UCSD-AML1 (cell line): Measurements from ENCODE around the gene PBX3.

Experiments
- DNase-seq: peaks from one replicate; lab custom pipeline; 2025; ENCODE audit not compliant: unreplicated experiment; lab: John Stamatoyannopoulos, UW

Gene PBX3

GRCh38 chr9:125902831-125903512, 155.8 kb downstream of the PBX3 start:
- DNase-seq, result no peak

GRCh38 chr9:125904155-125904851, 157.1 kb downstream of the PBX3 start:
- no peak for DNase-seq

- DNase-seq, result no peak
Measured at GRCh38 chr9:125906144-125906543, 159.0 kb downstream of the PBX3 start.

GRCh38 chr9:125906893-125907292, 159.7 kb downstream of the PBX3 start:
- DNase-seq, result no peak

DNA sequence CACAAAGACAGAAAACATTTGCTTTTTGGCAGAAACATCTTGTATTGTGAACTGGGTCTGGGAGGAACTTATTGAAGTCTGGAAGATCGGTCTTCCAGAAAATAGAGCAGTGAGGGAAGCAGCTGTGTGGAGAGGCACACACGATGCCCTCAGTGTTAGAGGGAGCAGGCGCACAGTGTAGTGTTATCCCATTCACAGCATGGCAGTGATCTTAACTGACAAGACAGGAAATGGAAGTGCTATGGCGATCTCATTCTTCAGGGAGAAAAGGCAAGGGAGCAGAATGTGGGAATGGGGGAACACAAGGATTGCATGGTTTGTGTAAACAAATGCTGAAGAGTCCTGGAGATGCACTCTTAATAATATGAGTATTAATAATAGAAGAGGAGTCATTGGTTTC, 161.0 kb downstream of the PBX3 start:
- DNase-seq, result no peak

DNA sequence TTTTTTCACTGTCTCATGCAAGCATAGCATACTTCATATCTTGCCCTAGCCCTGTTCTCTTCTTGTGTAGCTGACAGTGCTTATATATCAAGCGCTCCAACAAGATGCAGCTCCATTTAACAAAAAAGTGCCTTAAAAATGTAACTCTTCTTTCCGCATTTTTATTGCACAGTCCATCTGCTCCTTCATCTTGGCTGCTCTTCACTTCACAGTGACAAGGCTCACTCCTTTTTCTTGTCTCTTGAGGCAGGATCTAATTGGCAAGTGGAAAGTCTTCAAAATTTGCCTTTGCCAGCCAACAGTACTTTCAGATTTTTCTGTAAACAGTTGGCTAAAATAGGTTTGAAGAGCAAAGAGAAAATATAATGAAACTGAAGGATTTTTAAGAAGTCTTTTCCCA, 161.8 kb downstream of the PBX3 start:
- no peak for DNase-seq

GRCh38 chr9:125909459-125909858, 162.3 kb downstream of the PBX3 start:
- no peak for DNase-seq

GRCh38 chr9:125910286-125910685, 163.1 kb downstream of the PBX3 start:
- no peak for DNase-seq

DNA sequence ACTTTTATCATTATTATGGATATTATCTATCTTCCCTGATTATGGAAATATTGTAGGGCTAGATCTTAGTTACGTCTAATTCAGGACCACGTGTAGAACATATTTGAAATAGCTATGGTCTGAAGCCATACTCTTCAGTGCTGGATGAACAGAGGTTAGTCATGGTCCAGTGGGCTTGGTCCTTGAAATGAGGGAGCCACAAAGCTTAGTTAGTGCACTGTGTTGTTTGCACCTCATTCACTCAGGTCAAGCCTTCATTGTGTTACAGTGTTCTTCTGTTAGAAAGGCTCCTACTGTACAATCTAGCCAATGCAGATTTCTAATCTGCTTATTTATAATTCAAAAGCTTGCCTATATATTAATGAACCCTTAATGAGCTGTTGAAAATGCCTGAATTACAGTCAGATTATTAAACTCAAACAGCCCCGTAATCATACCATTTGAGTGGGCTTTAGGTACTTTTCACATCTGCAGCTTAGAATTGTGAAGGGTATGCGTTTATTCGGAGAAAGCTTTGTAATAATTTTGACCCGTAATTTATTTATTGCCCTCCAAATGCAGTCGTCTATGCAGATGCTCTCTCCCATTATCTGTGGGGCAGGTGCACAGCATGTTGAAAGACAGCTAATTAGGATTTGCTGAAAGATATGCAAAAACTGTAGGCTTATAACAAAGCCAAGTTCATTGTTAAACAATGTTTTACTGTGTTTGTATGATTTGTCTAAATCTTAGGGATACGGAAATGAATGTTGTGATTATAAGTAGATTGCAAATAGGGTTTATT, 164.9 kb downstream of the PBX3 start:
- DNase-seq, result no peak

- no peak for DNase-seq
Measured at GRCh38 chr9:125912667-125913066, 165.5 kb downstream of the PBX3 start.

DNA sequence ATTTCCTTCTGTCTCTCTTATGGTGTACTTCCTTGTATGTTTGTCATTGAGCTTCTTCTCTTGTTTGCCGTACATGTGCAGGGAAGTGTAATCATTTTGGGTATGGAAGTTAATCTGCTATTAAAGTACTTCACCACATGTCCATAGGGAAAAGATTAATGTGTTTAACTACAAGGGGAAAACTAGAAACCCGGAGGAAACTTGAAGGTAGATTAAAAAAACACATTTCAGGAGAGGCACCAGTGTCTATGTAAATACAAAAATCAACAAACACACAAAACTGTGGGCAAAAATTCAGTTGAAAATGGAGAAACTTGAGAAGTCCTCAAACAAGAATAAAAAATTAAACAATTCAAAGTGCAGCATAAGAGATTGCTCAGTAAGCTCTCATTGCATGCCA, 166.4 kb downstream of the PBX3 start:
- DNase-seq, result no peak

- no peak for DNase-seq
Measured at GRCh38 chr9:125914411-125914810, 167.2 kb downstream of the PBX3 start.

GRCh38 chr9:125915606-125916005, 168.4 kb downstream of the PBX3 start:
- DNase-seq, result no peak

GRCh38 chr9:125919565-125919964, 172.4 kb downstream of the PBX3 start:
- DNase-seq, result no peak

- DNase-seq, result no peak
Measured at GRCh38 chr9:125920402-125920801, 173.2 kb downstream of the PBX3 start.

DNA sequence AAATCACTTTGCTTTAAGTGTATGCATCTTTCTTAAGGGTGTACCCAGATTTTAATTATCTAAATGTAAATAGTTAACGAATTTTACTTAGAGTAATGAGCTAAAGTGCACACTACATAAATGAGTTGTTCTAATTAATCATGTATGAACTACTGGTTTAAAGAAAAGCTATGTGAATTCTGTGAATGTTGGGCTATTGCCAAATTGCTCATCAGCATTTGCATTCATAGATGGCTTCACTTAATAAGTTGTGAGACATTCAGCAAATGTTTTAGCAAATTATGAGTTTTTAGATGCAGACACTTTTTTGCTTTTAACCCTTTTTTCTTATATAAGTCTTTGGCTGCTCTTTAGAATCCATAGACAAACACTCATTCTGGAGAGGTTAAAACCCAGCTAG, 175.7 kb downstream of the PBX3 start:
- DNase-seq, result no peak

- no peak for DNase-seq
Measured at GRCh38 chr9:125924351-125924750, 177.2 kb downstream of the PBX3 start.

- no peak for DNase-seq
Measured at GRCh38 chr9:125926936-125927335, 179.8 kb downstream of the PBX3 start.

GRCh38 chr9:125929846-125930245, 182.7 kb downstream of the PBX3 start:
- no peak for DNase-seq

DNA sequence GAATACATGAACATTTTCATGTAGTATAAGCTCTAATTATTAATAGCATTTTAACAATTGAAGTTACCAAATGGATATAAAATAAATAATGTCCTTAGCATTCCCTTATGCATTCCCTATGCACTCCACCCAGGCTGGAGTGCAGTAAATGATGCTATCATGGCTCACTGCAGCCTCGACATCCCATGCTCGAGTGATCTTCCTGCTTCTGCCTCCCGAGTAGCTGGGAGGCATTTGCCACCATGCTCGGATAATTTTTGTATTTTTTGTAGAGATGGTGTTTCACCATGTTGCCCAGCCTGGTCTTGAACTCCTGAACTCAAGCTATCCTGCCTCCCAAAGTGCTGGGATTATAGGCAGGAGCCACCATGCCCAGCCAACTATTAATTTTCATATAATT, 184.0 kb downstream of the PBX3 start:
- no peak for DNase-seq

DNA sequence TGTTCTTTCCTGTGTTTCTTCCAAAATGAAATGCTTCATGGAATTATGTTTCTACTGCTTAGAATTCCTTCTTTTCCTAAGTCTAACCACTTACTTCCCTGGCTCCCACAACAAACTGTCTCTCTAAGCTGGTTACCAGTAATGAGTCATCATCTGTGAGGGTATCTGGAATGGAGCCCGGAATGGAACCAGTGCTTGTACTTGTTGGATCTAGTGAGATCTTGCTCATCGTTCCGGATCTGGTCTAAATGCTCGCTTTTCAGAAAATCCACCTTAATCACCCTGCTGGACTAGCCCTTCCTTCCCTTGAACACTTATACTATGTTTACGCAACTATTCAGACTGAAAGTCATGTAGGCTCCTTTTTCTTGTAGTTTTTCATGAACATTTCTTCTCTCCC, 184.8 kb downstream of the PBX3 start:
- no peak for DNase-seq
